ENCODE results near the gene CLDN6.
A peak's percentile ranks its signal among the peaks of the same experiment; 100 is the strongest.

Gene CLDN6

GRCh38 chr16:3013998-3014690 is 3.8 kb downstream of the CLDN6 start:
- H3K9me3 ChIP-seq (ENCODE audit: control insufficient read depth in 2 of 2, low read length in 2 of 2) = no peaks in the 10 kb centered on the region
- H3K36me3 ChIP-seq (ENCODE audit: control insufficient read depth in 2 of 2, insufficient read depth in 2 of 2, low read length in 2 of 2) = no peaks in the 10 kb centered on the region
- H3K27ac ChIP-seq (ENCODE audit: low read depth in 2 of 2, low read length in 2 of 2) = no peak overlapping the region
- peaks cover 11 to 13% of the 10 kb centered on the region in 2 donors for H3K4me1 ChIP-seq (ENCODE audit: control insufficient read depth in 2 of 2, insufficient read depth in 2 of 2, low read length in 2 of 2)
- no peak overlapping the region for H3K4me3 ChIP-seq (ENCODE audit: low read length in 2 of 2)
- peaks cover 5 to 7% of the 10 kb centered on the region in 2 donors for H3K27me3 ChIP-seq (ENCODE audit: control insufficient read depth in 2 of 2, insufficient read depth in 2 of 2, low read length in 2 of 2)
- H3K9ac ChIP-seq (ENCODE audit: low read depth in 1 of 2, low read length in 2 of 2) = no peak overlapping the region

DNA sequence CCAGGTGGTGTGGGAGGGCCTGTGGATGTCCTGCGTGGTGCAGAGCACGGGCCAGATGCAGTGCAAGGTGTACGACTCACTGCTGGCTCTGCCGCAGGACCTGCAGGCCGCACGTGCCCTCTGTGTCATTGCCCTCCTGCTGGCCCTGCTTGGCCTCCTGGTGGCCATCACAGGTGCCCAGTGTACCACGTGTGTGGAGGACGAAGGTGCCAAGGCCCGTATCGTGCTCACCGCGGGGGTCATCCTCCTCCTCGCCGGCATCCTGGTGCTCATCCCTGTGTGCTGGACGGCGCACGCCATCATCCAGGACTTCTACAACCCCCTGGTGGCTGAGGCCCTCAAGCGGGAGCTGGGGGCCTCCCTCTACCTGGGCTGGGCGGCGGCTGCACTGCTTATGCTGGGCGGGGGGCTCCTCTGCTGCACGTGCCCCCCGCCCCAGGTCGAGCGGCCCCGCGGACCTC is 4.5 kb downstream of the CLDN6 start:
- no peak overlapping the region for H3K4me3 ChIP-seq (ENCODE audit: low read length in 2 of 2)
- no peak overlapping the region for H3K27ac ChIP-seq (ENCODE audit: low read depth in 2 of 2, low read length in 2 of 2)
- H3K9ac ChIP-seq (ENCODE audit: low read depth in 1 of 2, low read length in 2 of 2) = no peak overlapping the region
- H3K36me3 ChIP-seq (ENCODE audit: control insufficient read depth in 2 of 2, insufficient read depth in 2 of 2, low read length in 2 of 2) = no peaks in the 10 kb centered on the region
- H3K9me3 ChIP-seq (ENCODE audit: control insufficient read depth in 2 of 2, low read length in 2 of 2) = no peaks in the 10 kb centered on the region
- H3K4me1 ChIP-seq (ENCODE audit: control insufficient read depth in 2 of 2, insufficient read depth in 2 of 2, low read length in 2 of 2) = peaks cover 14 to 17% of the 10 kb centered on the region in 2 donors
- H3K27me3 ChIP-seq (ENCODE audit: control insufficient read depth in 2 of 2, insufficient read depth in 2 of 2, low read length in 2 of 2) = peaks cover 4 to 7% of the 10 kb centered on the region in 2 donors

GRCh38 chr16:3012828-3013420 is 5.1 kb downstream of the CLDN6 start, which contains the start of gene CLDN9:
TSS of gene CLDN9 (plus strand) at chr16:3012923. CDS start at chr16:3013363, 440 bp downstream.
- Histone ChIP-seq H3K9ac (ENCODE audit: low read depth in 1 of 2, low read length in 2 of 2) (peak within 1 kb of the TSS in 1 of 2 donors; percentile 6), H3K4me3 (ENCODE audit: low read length in 2 of 2) (peak within 1 kb of the TSS; percentile 13 to 35), H3K4me1 (ENCODE audit: control insufficient read depth in 2 of 2, insufficient read depth in 2 of 2, low read length in 2 of 2) (peaks cover 16 to 19% of the 10 kb centered on the region in 2 donors), H3K36me3 (ENCODE audit: control insufficient read depth in 2 of 2, insufficient read depth in 2 of 2, low read length in 2 of 2) (no peaks in the 10 kb centered on the region), H3K27ac (ENCODE audit: low read depth in 2 of 2, low read length in 2 of 2) (no peak within 1 kb of the TSS), H3K9me3 (ENCODE audit: control insufficient read depth in 2 of 2, low read length in 2 of 2) (no peaks in the 10 kb centered on the region), H3K27me3 (ENCODE audit: control insufficient read depth in 2 of 2, insufficient read depth in 2 of 2, low read length in 2 of 2) (peaks cover 0 to 11% of the 10 kb centered on the region in 2 donors)

- H3K9ac ChIP-seq (ENCODE audit: low read depth in 1 of 2, low read length in 2 of 2) = no peak overlapping the region
- peak overlapping the region; percentile 13 to 35 for H3K4me3 ChIP-seq (ENCODE audit: low read length in 2 of 2)
- no peak overlapping the region for H3K27ac ChIP-seq (ENCODE audit: low read depth in 2 of 2, low read length in 2 of 2)
- no peaks in the 10 kb centered on the region for H3K36me3 ChIP-seq (ENCODE audit: control insufficient read depth in 2 of 2, insufficient read depth in 2 of 2, low read length in 2 of 2)
- H3K4me1 ChIP-seq (ENCODE audit: control insufficient read depth in 2 of 2, insufficient read depth in 2 of 2, low read length in 2 of 2) = peaks cover 20 to 25% of the 10 kb centered on the region in 2 donors
- H3K9me3 ChIP-seq (ENCODE audit: control insufficient read depth in 2 of 2, low read length in 2 of 2) = no peaks in the 10 kb centered on the region
- peaks cover 0 to 11% of the 10 kb centered on the region in 2 donors for H3K27me3 ChIP-seq (ENCODE audit: control insufficient read depth in 2 of 2, insufficient read depth in 2 of 2, low read length in 2 of 2)
Observed at GRCh38 chr16:3012246-3012645, 5.7 kb downstream of the CLDN6 start.

DNA sequence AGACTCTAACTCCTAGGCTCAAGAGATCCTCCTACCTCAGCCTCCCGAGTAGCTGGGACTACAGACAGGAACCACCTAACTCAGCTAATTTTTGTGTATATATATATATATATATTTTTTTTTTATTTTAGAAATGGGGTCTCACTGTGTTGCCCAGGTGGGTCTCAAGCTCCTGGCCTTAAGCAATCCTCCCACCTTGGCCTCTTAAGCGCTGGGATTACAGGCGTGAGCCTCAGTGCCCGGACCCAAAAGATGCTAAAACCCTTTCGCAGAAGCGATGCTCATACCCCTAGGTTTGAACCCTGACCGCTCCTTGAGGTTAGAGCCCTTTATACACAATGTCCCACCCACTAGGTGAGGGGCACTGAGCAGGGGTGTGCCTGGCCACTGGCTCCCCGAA is 7.5 kb downstream of the CLDN6 start:
- no peaks in the 10 kb centered on the region for H3K9me3 ChIP-seq (ENCODE audit: control insufficient read depth in 2 of 2, low read length in 2 of 2)
- no peak overlapping the region for H3K27ac ChIP-seq (ENCODE audit: low read depth in 2 of 2, low read length in 2 of 2)
- H3K27me3 ChIP-seq (ENCODE audit: control insufficient read depth in 2 of 2, insufficient read depth in 2 of 2, low read length in 2 of 2) = peaks cover 0 to 13% of the 10 kb centered on the region in 2 donors
- H3K36me3 ChIP-seq (ENCODE audit: control insufficient read depth in 2 of 2, insufficient read depth in 2 of 2, low read length in 2 of 2) = no peaks in the 10 kb centered on the region
- H3K4me3 ChIP-seq (ENCODE audit: low read length in 2 of 2) = no peak overlapping the region
- H3K9ac ChIP-seq (ENCODE audit: low read depth in 1 of 2, low read length in 2 of 2) = no peak overlapping the region
- peaks cover 30 to 40% of the 10 kb centered on the region in 2 donors for H3K4me1 ChIP-seq (ENCODE audit: control insufficient read depth in 2 of 2, insufficient read depth in 2 of 2, low read length in 2 of 2)

- H3K36me3 ChIP-seq (ENCODE audit: control insufficient read depth in 2 of 2, insufficient read depth in 2 of 2, low read length in 2 of 2) = no peaks in the 10 kb centered on the region
- H3K9ac ChIP-seq (ENCODE audit: low read depth in 1 of 2, low read length in 2 of 2) = no peak overlapping the region
- peak overlapping the region in 1 of 2 donors; percentile 15 for H3K27ac ChIP-seq (ENCODE audit: low read depth in 2 of 2, low read length in 2 of 2)
- H3K27me3 ChIP-seq (ENCODE audit: control insufficient read depth in 2 of 2, insufficient read depth in 2 of 2, low read length in 2 of 2) = peaks cover 0 to 13% of the 10 kb centered on the region in 2 donors
- H3K4me1 ChIP-seq (ENCODE audit: control insufficient read depth in 2 of 2, insufficient read depth in 2 of 2, low read length in 2 of 2) = peaks cover 32 to 42% of the 10 kb centered on the region in 2 donors
- H3K4me3 ChIP-seq (ENCODE audit: low read length in 2 of 2) = no peak overlapping the region
- no peaks in the 10 kb centered on the region for H3K9me3 ChIP-seq (ENCODE audit: control insufficient read depth in 2 of 2, low read length in 2 of 2)
Observed at GRCh38 chr16:3009568-3010390, 8.2 kb downstream of the CLDN6 start.

DNA sequence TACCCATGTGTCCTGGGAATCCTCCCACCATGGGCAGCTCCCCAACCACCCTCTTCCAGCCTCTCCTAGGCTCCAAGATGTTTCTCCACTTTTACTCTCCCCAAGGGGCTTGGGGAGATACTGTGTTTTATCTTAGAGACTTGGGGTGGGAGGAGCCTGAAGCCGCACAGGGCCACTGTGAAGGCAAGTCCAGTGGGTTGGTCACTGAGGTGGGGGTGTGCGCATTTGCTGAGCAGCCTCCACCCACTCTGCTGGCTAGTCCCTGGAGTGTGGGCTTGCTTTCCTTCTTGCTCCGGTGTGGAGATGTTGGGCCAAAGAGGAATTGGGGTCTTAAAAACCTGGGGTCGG is 9.3 kb downstream of the CLDN6 start:
- H3K27ac ChIP-seq (ENCODE audit: low read depth in 2 of 2, low read length in 2 of 2) = peak overlapping the region in 1 of 2 donors; percentile 91
- H3K4me1 ChIP-seq (ENCODE audit: control insufficient read depth in 2 of 2, insufficient read depth in 2 of 2, low read length in 2 of 2) = peaks cover 33 to 43% of the 10 kb centered on the region in 2 donors
- H3K36me3 ChIP-seq (ENCODE audit: control insufficient read depth in 2 of 2, insufficient read depth in 2 of 2, low read length in 2 of 2) = no peaks in the 10 kb centered on the region
- no peaks in the 10 kb centered on the region for H3K9me3 ChIP-seq (ENCODE audit: control insufficient read depth in 2 of 2, low read length in 2 of 2)
- H3K9ac ChIP-seq (ENCODE audit: low read depth in 1 of 2, low read length in 2 of 2) = peak overlapping the region in 1 of 2 donors; percentile 60
- no peak overlapping the region for H3K4me3 ChIP-seq (ENCODE audit: low read length in 2 of 2)
- H3K27me3 ChIP-seq (ENCODE audit: control insufficient read depth in 2 of 2, insufficient read depth in 2 of 2, low read length in 2 of 2) = peaks cover 0 to 13% of the 10 kb centered on the region in 2 donors

DNA sequence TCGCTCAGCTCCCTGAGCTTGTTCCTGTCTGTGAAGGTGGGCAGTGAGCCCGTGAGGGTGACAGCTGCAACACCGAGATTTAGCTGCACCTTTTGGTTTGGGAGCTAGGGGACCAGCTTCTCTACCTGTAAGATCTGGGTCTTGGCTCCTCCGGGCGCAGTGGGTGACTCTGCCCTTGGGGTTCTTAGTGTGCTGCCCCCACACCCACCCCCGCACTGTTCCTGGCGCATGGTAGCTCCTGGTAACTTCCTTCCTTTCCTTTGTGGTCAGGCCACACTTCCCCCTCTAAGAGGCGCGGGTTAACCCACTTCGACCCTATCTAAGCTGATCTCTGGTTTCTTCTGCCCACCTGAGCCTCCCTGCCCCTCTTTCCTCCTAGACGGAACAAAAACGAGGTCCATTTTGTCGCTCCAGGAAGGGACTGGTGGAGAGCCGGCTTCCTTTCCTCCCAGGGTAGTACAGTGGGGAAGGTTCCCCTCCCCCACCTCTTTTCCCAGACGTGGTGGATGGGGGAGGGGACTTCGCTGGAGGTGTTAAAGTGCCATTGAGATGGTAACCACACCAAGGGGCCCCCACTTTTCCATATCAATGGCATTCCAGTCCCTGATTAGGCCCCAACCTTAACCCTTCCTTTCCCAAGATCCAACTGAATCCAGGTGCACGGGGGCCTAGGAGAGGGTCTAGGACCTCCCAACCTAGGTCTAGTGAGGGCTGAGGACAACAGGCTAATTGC is 9.9 kb downstream of the CLDN6 start:
- peaks cover 0 to 13% of the 10 kb centered on the region in 2 donors for H3K27me3 ChIP-seq (ENCODE audit: control insufficient read depth in 2 of 2, insufficient read depth in 2 of 2, low read length in 2 of 2)
- no peaks in the 10 kb centered on the region for H3K36me3 ChIP-seq (ENCODE audit: control insufficient read depth in 2 of 2, insufficient read depth in 2 of 2, low read length in 2 of 2)
- H3K27ac ChIP-seq (ENCODE audit: low read depth in 2 of 2, low read length in 2 of 2) = peak overlapping the region; percentile 90 to 91
- no peaks in the 10 kb centered on the region for H3K9me3 ChIP-seq (ENCODE audit: control insufficient read depth in 2 of 2, low read length in 2 of 2)
- H3K4me1 ChIP-seq (ENCODE audit: control insufficient read depth in 2 of 2, insufficient read depth in 2 of 2, low read length in 2 of 2) = peaks cover 33 to 42% of the 10 kb centered on the region in 2 donors
- peak overlapping the region; percentile 10 to 60 for H3K9ac ChIP-seq (ENCODE audit: low read depth in 1 of 2, low read length in 2 of 2)
- H3K4me3 ChIP-seq (ENCODE audit: low read length in 2 of 2) = peak overlapping the region; percentile 1 to 60

DNA sequence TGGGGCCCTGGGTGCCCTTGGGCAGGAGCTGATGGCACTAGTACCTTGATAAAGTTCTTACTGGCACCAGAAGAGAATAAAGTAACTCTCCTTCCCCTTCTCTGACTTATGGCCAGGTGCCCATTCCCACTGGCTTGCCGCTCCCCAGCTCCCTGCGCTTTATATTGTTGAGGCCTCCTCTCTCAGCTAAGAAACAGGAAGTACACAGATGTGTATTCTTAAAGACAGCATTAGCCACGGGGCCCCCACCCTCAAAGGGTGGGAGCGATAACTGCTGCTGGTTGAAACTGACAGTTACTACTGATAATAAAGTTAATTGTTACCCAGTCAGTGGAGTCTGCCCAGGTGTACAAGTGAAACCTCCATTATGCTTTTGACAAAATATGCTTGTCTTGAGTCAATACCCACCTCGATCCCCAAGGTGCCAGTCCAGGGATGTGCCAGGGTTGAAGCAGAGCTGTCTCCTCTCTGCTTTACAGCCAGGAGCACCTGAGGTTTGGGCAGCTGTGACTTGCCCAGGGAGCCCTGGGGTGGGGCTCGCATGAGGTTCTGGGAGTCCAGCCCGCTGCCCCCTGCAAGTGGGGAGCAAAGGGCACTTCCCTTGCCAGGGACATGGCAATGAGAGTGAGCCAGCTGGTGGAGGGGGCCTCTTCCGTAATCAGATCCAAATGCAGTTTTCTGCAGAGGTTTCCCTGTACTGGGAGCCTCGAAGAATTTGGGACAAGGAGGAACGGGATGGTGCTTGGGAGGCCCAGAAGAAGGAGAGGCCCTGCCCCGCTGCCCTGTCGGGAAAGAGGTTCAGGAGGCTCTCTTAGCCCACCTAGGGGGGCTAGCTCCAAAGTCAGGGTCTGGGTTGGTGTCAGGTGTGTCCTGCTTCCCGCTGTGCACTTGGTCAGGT is 10.7 kb downstream of the CLDN6 start:
- H3K4me1 ChIP-seq (ENCODE audit: control insufficient read depth in 2 of 2, insufficient read depth in 2 of 2, low read length in 2 of 2) = peaks cover 32 to 37% of the 10 kb centered on the region in 2 donors
- H3K27me3 ChIP-seq (ENCODE audit: control insufficient read depth in 2 of 2, insufficient read depth in 2 of 2, low read length in 2 of 2) = peaks cover 0 to 13% of the 10 kb centered on the region in 2 donors
- peak overlapping the region; percentile 60 for H3K9ac ChIP-seq (ENCODE audit: low read depth in 1 of 2, low read length in 2 of 2)
- H3K27ac ChIP-seq (ENCODE audit: low read depth in 2 of 2, low read length in 2 of 2) = peak overlapping the region; percentile 90 to 91
- H3K4me3 ChIP-seq (ENCODE audit: low read length in 2 of 2) = peak overlapping the region; percentile 37 to 60
- no peaks in the 10 kb centered on the region for H3K36me3 ChIP-seq (ENCODE audit: control insufficient read depth in 2 of 2, insufficient read depth in 2 of 2, low read length in 2 of 2)
- H3K9me3 ChIP-seq (ENCODE audit: control insufficient read depth in 2 of 2, low read length in 2 of 2) = no peaks in the 10 kb centered on the region
